ENCODE results near the gene PAX9.

- TF ChIP-seq CTCF (conservative IDR thresholded peaks at IDR 0.05 in 1 of 2, IDR thresholded peaks at IDR 0.05 in 1 of 2; ENCODE audit: extremely low read depth in 1 of 2, insufficient read depth in 1 of 2, low read depth in 1 of 2, low read length in 2 of 2) (no peak), EZH2 (IDR thresholded peaks at IDR 0.05; ENCODE audit: borderline replicate concordance, low read length) (no peak)
Observed at GRCh38 chr14:36707570-36707969, 45.9 kb downstream of the PAX9 start.
